HepG2 (cell line): ENCODE measurements around the gene RNF8. TPM values are rescaled to one million over a fixed set of nuclear protein-coding genes. Genes with fewer than 3 reads are reported as not detected.

Experiments
- ATAD3A ChIP-seq: sonication (generic); formaldehyde crosslinking; IDR thresholded peaks from 2 replicates; pipeline ENCODE4 v1.4.0; 2020; ENCODE audit warnings: missing genetic modification reagents
- BCL6 ChIP-seq: IDR thresholded peaks from 2 replicates; pipeline ENCODE4 v1.6.1; 2016; ENCODE audit warnings: missing genetic modification reagents, missing compliant biosample characterization
- CREB1 ChIP-seq, 2 experiments: fragments of 450-650 bp in 1 of 2; IDR thresholded peaks; 2 replicates each; pipeline ENCODE4 v1.6.1; 2016 to 2017; ENCODE audit warnings: control low read depth in 1 of 2, mild to moderate bottlenecking in 1 of 2, missing compliant biosample characterization in 1 of 2, missing genetic modification characterization in 1 of 2
- GLI4 ChIP-seq: sonication (generic); formaldehyde crosslinking; IDR thresholded peaks from 2 replicates; pipeline ENCODE4 v1.5.1; 2020; ENCODE audit warnings: missing genetic modification reagents, mild to moderate bottlenecking, moderate library complexity, borderline replicate concordance
- HMG20B ChIP-seq: conservative IDR thresholded peaks from 2 replicates; pipeline ENCODE4 v1.6.1; 2016; ENCODE audit warnings: missing genetic modification reagents, missing compliant biosample characterization
- KDM1A ChIP-seq: IDR thresholded peaks from 2 replicates; pipeline ENCODE4 v1.6.1; 2016; ENCODE audit warnings: missing compliant biosample characterization
- KLF13 ChIP-seq: sonication (generic); formaldehyde crosslinking; IDR thresholded peaks from 2 replicates; pipeline ENCODE4 v1.4.0; 2020; ENCODE audit warnings: mild to moderate bottlenecking, missing genetic modification reagents
- MAFF ChIP-seq: IDR thresholded peaks from 2 replicates; pipeline ENCODE4 v1.6.1; 2011; ENCODE audit warnings: low read depth, low read length, improper control_type of control experiment
- MAFK ChIP-seq, 2 experiments: IDR thresholded peaks in 1 of 2; conservative IDR thresholded peaks in 1 of 2; 2 replicates each; pipeline ENCODE4 v1.6.1; 2011; ENCODE audit warnings: improper control_type of control experiment in 2 of 2, low read length in 2 of 2
- MATR3 ChIP-seq: sonication (generic); formaldehyde crosslinking; IDR thresholded peaks from 2 replicates; pipeline ENCODE4 v1.4.0; 2020; ENCODE audit warnings: missing genetic modification reagents
- NCOA5 ChIP-seq: sonication (generic); formaldehyde crosslinking; IDR thresholded peaks from 2 replicates; pipeline ENCODE4 v1.4.0; 2020; ENCODE audit warnings: missing genetic modification reagents
- NFYC ChIP-seq: IDR thresholded peaks from 2 replicates; pipeline ENCODE4 v1.6.1; 2016; ENCODE audit warnings: missing genetic modification reagents, missing compliant biosample characterization
- NR2F2 ChIP-seq: IDR thresholded peaks from 2 replicates; pipeline ENCODE4 v1.6.1; 2012; ENCODE audit warnings: low read depth, inconsistent platforms, borderline replicate concordance
- SRSF9 ChIP-seq: fragments of 200-400 bp; formaldehyde crosslinking; IDR thresholded peaks from 2 replicates; pipeline ENCODE4 v1.6.1; 2018; ENCODE audit warnings: borderline replicate concordance, mild to moderate bottlenecking, low read depth, low read length; ENCODE audit not compliant: insufficient read depth, poor library complexity, severe bottlenecking
- ZFP41 ChIP-seq: sonication (generic); formaldehyde crosslinking; IDR thresholded peaks from 2 replicates; pipeline ENCODE4 v1.4.0; 2020; ENCODE audit warnings: mild to moderate bottlenecking, missing genetic modification reagents, borderline replicate concordance
- ZFP82 ChIP-seq: sonication (generic); formaldehyde crosslinking; IDR thresholded peaks from 2 replicates; pipeline ENCODE4 v1.5.1; 2020; ENCODE audit warnings: mild to moderate bottlenecking, missing genetic modification reagents, borderline replicate concordance
- ZFX ChIP-seq: sonication (generic); formaldehyde crosslinking; IDR thresholded peaks from 2 replicates; pipeline ENCODE4 v1.4.0; 2020; ENCODE audit warnings: mild to moderate bottlenecking, low read depth, missing genetic modification reagents, moderate library complexity
- ZFYVE20 ChIP-seq: sonication (generic); formaldehyde crosslinking; IDR thresholded peaks from 2 replicates; pipeline ENCODE4 v1.8.0; 2023; ENCODE audit warnings: low read depth, mild to moderate bottlenecking, moderate library complexity, missing genetic modification reagents, borderline replicate concordance
- ZNF232 ChIP-seq: sonication (generic); formaldehyde crosslinking; IDR thresholded peaks from 2 replicates; pipeline ENCODE4 v1.4.0; 2020; ENCODE audit warnings: missing genetic modification reagents, borderline replicate concordance
- ZNF460 ChIP-seq: sonication (generic); formaldehyde crosslinking; IDR thresholded peaks from 2 replicates; pipeline ENCODE4 v1.5.1; 2020; ENCODE audit warnings: missing genetic modification reagents, mild to moderate bottlenecking, borderline replicate concordance
- ZNF629 ChIP-seq: sonication (generic); formaldehyde crosslinking; conservative IDR thresholded peaks from 2 replicates; pipeline ENCODE4 v1.5.0; 2020; ENCODE audit warnings: missing genetic modification reagents
- ZNF709 ChIP-seq: sonication (generic); formaldehyde crosslinking; IDR thresholded peaks from 2 replicates; pipeline ENCODE4 v1.5.0; 2020; ENCODE audit warnings: mild to moderate bottlenecking, missing genetic modification reagents
- polyA plus RNA-seq, 8 experiments: library from polyadenylated mRNA; depleted of rRNA in 3 of 8; stranded (reverse) in 7 of 8; unstranded in 1 of 8; fragments of >200 nt; fragmentation: Illumina TruSeq in 4 of 8; extraction: Trizol in 4 of 8; gene quantifications; 2 replicates each; pipeline versions ENCODE4 v1.2.1 to v1.2.3, GENCODE V29; 2011 to 2016; ENCODE audit warnings: low read depth in 4 of 8, missing spikeins in 1 of 8, mixed read lengths in 1 of 8; ENCODE audit not compliant: insufficient read depth in 1 of 8
- total RNA-seq, 5 experiments: library from RNA; depleted of rRNA; stranded (reverse); fragments of >200 nt; fragmentation: Illumina TruSeq; extraction: Trizol; gene quantifications; 2 replicates each; pipeline ENCODE4 v1.2.3, GENCODE V29; 2016; ENCODE audit warnings: low read depth in 1 of 5
- TF ChIP-seq, protein P1 (sequence below): sonication (generic); formaldehyde crosslinking; IDR thresholded peaks from 2 replicates; pipeline ENCODE4 v1.8.1; 2022; ENCODE audit warnings: low read depth, mild to moderate bottlenecking, missing genetic modification reagents
- TF ChIP-seq, protein P2 (sequence below): sonication (generic); formaldehyde crosslinking; IDR thresholded peaks from 2 replicates; pipeline ENCODE4 v1.8.0; 2022; ENCODE audit warnings: missing genetic modification reagents, mild to moderate bottlenecking, moderate library complexity, borderline replicate concordance
- TF ChIP-seq, protein P3 (sequence below): fragments of 450-650 bp; IDR thresholded peaks from 2 replicates; pipeline ENCODE4 v1.6.1; 2016

RNF8 gene
- total and polyA plus RNA-seq, 2 of the 13 experiments (the other 11 are each of a cell fraction or from before 2014, with no cell fraction given) = 21.8 to 47.6 TPM

DNA sequence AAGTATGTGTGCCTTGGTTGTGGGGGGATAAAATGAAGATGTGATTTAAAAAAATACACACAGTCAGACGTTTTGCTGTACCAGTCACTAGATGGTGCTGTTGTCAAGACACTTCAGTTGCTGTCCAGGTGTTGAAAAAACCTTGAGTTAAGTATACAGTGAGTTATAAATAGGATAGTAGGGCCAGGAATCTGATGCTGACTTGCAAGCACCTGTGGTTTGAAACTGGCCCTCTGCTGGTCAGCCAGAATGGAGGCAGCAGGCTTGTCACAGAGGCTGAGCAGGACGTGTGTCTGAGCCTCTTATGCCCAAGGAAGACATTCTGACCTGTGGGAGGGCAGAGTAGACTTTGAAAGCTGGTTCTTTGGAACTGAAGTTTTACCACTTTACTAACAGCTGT lies 27.8 kb downstream of the RNF8 start (continued):
- TF ChIP-seq, protein P1, sequence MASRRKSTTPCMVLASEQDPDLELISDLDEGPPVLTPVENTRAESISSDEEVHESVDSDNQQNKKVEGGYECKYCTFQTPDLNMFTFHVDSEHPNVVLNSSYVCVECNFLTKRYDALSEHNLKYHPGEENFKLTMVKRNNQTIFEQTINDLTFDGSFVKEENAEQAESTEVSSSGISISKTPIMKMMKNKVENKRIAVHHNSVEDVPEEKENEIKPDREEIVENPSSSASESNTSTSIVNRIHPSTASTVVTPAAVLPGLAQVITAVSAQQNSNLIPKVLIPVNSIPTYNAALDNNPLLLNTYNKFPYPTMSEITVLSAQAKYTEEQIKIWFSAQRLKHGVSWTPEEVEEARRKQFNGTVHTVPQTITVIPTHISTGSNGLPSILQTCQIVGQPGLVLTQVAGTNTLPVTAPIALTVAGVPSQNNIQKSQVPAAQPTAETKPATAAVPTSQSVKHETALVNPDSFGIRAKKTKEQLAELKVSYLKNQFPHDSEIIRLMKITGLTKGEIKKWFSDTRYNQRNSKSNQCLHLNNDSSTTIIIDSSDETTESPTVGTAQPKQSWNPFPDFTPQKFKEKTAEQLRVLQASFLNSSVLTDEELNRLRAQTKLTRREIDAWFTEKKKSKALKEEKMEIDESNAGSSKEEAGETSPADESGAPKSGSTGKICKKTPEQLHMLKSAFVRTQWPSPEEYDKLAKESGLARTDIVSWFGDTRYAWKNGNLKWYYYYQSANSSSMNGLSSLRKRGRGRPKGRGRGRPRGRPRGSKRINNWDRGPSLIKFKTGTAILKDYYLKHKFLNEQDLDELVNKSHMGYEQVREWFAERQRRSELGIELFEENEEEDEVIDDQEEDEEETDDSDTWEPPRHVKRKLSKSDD = 0 out of 2 replicates have a peak, but pooled peaks have one; percentile 29
- no peak for TF ChIP-seq ATAD3A (CRISPR knock-in tag)
- TF ChIP-seq ZNF460 (CRISPR knock-in tag) = no peak
- TF ChIP-seq GLI4 = no peak
- TF ChIP-seq KDM1A (CRISPR knock-in tag) = no peak
- no peak for TF ChIP-seq NFYC (CRISPR knock-in tag)
- 0 out of 4 replicates have a peak, but pooled peaks of 1 of the 2 experiments have one; percentile 8 for TF ChIP-seq MAFK (conservative IDR thresholded peaks at IDR 0.05 in 1 of 2, IDR thresholded peaks at IDR 0.05 in 1 of 2; ENCODE audit: low read length in 2 of 2)
- TF ChIP-seq SRSF9 = no peak
- peak; percentile 43; the same call in 1 of the 2 replicates for TF ChIP-seq BCL6 (CRISPR knock-in tag)
- TF ChIP-seq, protein P2, sequence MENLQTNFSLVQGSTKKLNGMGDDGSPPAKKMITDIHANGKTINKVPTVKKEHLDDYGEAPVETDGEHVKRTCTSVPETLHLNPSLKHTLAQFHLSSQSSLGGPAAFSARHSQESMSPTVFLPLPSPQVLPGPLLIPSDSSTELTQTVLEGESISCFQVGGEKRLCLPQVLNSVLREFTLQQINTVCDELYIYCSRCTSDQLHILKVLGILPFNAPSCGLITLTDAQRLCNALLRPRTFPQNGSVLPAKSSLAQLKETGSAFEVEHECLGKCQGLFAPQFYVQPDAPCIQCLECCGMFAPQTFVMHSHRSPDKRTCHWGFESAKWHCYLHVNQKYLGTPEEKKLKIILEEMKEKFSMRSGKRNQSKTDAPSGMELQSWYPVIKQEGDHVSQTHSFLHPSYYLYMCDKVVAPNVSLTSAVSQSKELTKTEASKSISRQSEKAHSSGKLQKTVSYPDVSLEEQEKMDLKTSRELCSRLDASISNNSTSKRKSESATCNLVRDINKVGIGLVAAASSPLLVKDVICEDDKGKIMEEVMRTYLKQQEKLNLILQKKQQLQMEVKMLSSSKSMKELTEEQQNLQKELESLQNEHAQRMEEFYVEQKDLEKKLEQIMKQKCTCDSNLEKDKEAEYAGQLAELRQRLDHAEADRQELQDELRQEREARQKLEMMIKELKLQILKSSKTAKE (CRISPR knock-in tag) = no peak
- TF ChIP-seq ZFX (CRISPR knock-in tag) = no peak; the same call in 1 of the 2 replicates
- TF ChIP-seq HMG20B (CRISPR knock-in tag) = no peak
- TF ChIP-seq ZFP41 (CRISPR knock-in tag) = no peak
- TF ChIP-seq ZNF709 (CRISPR knock-in tag) = no peak
- TF ChIP-seq MAFF = 0 out of 2 replicates have a peak, but pooled peaks have one; percentile 38
- no peak for TF ChIP-seq MATR3 (CRISPR knock-in tag)
- TF ChIP-seq, protein P3, sequence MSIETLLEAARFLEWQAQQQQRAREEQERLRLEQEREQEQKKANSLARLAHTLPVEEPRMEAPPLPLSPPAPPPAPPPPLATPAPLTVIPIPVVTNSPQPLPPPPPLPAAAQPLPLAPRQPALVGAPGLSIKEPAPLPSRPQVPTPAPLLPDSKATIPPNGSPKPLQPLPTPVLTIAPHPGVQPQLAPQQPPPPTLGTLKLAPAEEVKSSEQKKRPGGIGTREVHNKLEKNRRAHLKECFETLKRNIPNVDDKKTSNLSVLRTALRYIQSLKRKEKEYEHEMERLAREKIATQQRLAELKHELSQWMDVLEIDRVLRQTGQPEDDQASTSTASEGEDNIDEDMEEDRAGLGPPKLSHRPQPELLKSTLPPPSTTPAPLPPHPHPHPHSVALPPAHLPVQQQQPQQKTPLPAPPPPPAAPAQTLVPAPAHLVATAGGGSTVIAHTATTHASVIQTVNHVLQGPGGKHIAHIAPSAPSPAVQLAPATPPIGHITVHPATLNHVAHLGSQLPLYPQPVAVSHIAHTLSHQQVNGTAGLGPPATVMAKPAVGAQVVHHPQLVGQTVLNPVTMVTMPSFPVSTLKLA = no peak
- TF ChIP-seq ZNF232 (CRISPR knock-in tag) = no peak
- TF ChIP-seq ZFP82 (CRISPR knock-in tag) = no peak
- TF ChIP-seq NR2F2 = no peak
- no peak for TF ChIP-seq ZFYVE20 (CRISPR knock-in tag)
- TF ChIP-seq ZNF629 (CRISPR knock-in tag) = no peak
- no peak for TF ChIP-seq NCOA5 (CRISPR knock-in tag)
- TF ChIP-seq CREB1 (IDR thresholded peaks at IDR 0.05) = no peak
- no peak for TF ChIP-seq CREB1 (CRISPR knock-in tag; IDR thresholded peaks at IDR 0.05)
- no peak for TF ChIP-seq KLF13 (CRISPR knock-in tag)
